Erythroblast (primary cell): ENCODE data around the gene RPS24.

ENCODE experiments used
- GATA1 ChIP-seq: IDR thresholded peaks from 2 replicates; pipeline ENCODE4 v1.6.1; 2011; ENCODE audit warnings: low read depth, mild to moderate bottlenecking, control low read depth, low read length, moderate library complexity
- POLR2A ChIP-seq: IDR thresholded peaks from 2 replicates; pipeline ENCODE4 v1.6.1; 2011; ENCODE audit warnings: mild to moderate bottlenecking, low read length

- TF ChIP-seq POLR2A = no peak
- TF ChIP-seq GATA1 = no peak
These were observed 31.9 kb downstream of the RPS24 start for GRCh38 chr10:78065611-78066010.
